Loucy (cell line): ENCODE measurements around the gene PPP1R12B.

Experiments
- H2AFZ ChIP-seq: fragments of 200-600 bp; sonication (generic); 2 replicates; pipeline ENCODE4 v1.6.0; 2016; ENCODE audit warnings: antibody characterized with exemption, mild to moderate bottlenecking, low read length, moderate library complexity
- H3F3A ChIP-seq: fragments of 200-600 bp; 2 replicates; pipeline ENCODE4 v1.6.0; 2016; ENCODE audit warnings: antibody characterized with exemption, low read depth, mild to moderate bottlenecking
- H3K27me3 ChIP-seq: fragments of 200-600 bp; sonication (generic); 2 replicates; pipeline ENCODE4 v1.6.1; 2014; ENCODE audit warnings: low read length, mild to moderate bottlenecking; ENCODE audit not compliant: insufficient read depth, poor library complexity, severe bottlenecking
- H3K36me3 ChIP-seq: fragments of 200-600 bp; sonication (generic); 2 replicates; pipeline ENCODE4 v1.6.1; 2016; ENCODE audit warnings: low read length; ENCODE audit not compliant: insufficient read depth
- H3K4me1 ChIP-seq: fragments of 200-600 bp; sonication (generic); 2 replicates; pipeline ENCODE4 v1.5.1; 2014; ENCODE audit warnings: low read length, mild to moderate bottlenecking; ENCODE audit not compliant: insufficient read depth, poor library complexity, severe bottlenecking
- H3K4me2 ChIP-seq: fragments of 200-600 bp; sonication (generic); 2 replicates; pipeline ENCODE4 v1.6.0; 2014; ENCODE audit warnings: antibody characterized with exemption, low read length, low read depth, mild to moderate bottlenecking; ENCODE audit not compliant: poor library complexity, severe bottlenecking
- H3K4me3 ChIP-seq: fragments of 200-600 bp; sonication (generic); 2 replicates; pipeline ENCODE4 v1.5.1; 2014; ENCODE audit warnings: low read length, mild to moderate bottlenecking, mixed read lengths; ENCODE audit not compliant: poor library complexity, severe bottlenecking
- H3K79me2 ChIP-seq: fragments of 200-600 bp; sonication (generic); 2 replicates; pipeline ENCODE4 v1.6.1; 2014; ENCODE audit warnings: low read length; ENCODE audit not compliant: insufficient read depth
- H3K9ac ChIP-seq: fragments of 200-600 bp; sonication (generic); 2 replicates; pipeline ENCODE4 v1.6.0; 2014; ENCODE audit warnings: mild to moderate bottlenecking, low read depth, low read length, moderate library complexity; ENCODE audit not compliant: poor library complexity, severe bottlenecking
- H3K9me2 ChIP-seq: fragments of 200-600 bp; sonication (generic); replicated peaks from 2 replicates; pipeline ENCODE4 v1.6.1; 2016; ENCODE audit warnings: low read depth, low read length, mixed read lengths
- H3K9me3 ChIP-seq: fragments of 200-600 bp; sonication (generic); 2 replicates; pipeline ENCODE4 v1.6.1; 2014; ENCODE audit warnings: mild to moderate bottlenecking, antibody characterized with exemption, low read length, low read depth; ENCODE audit not compliant: insufficient read depth
- H4K20me1 ChIP-seq: fragments of 200-600 bp; sonication (generic); 2 replicates; pipeline ENCODE4 v1.6.0; 2014; ENCODE audit warnings: antibody characterized with exemption, low read length, mild to moderate bottlenecking; ENCODE audit not compliant: insufficient read depth, poor library complexity, severe bottlenecking
- EZH2phosphoT487 ChIP-seq: fragments of 200-600 bp; IDR thresholded peaks from 2 replicates; pipeline ENCODE4 v1.6.1; 2018; ENCODE audit warnings: antibody characterized with exemption, mild to moderate bottlenecking, moderate library complexity, borderline replicate concordance
- TF ChIP-seq, protein P1 (sequence below): fragments of 200-600 bp; sonication (generic); conservative IDR thresholded peaks from 2 replicates; pipeline ENCODE4 v1.5.1; 2014; ENCODE audit warnings: mild to moderate bottlenecking, antibody characterized with exemption, low read length

PPP1R12B gene

GRCh38 chr1:202597090-202597761, 248.7 kb downstream of the PPP1R12B start:
- Histone ChIP-seq H3K27me3 (no peaks in the 10 kb centered on the region), H3F3A (no peaks in the 10 kb centered on the region), H3K4me1 (no peaks in the 10 kb centered on the region), H4K20me1 (no peaks in the 10 kb centered on the region), H3K79me2 (no peaks in the 10 kb centered on the region), H2AFZ (no peak overlapping the region), H3K36me3 (no peaks in the 10 kb centered on the region), H3K9me2 (no peaks in the 10 kb centered on the region), H3K9ac (no peak overlapping the region), H3K4me3 (no peak overlapping the region), H3K4me2 (no peak overlapping the region), H3K9me3 (no peaks in the 10 kb centered on the region)
- no peak for TF ChIP-seq EZH2phosphoT487
- TF ChIP-seq, protein P1, sequence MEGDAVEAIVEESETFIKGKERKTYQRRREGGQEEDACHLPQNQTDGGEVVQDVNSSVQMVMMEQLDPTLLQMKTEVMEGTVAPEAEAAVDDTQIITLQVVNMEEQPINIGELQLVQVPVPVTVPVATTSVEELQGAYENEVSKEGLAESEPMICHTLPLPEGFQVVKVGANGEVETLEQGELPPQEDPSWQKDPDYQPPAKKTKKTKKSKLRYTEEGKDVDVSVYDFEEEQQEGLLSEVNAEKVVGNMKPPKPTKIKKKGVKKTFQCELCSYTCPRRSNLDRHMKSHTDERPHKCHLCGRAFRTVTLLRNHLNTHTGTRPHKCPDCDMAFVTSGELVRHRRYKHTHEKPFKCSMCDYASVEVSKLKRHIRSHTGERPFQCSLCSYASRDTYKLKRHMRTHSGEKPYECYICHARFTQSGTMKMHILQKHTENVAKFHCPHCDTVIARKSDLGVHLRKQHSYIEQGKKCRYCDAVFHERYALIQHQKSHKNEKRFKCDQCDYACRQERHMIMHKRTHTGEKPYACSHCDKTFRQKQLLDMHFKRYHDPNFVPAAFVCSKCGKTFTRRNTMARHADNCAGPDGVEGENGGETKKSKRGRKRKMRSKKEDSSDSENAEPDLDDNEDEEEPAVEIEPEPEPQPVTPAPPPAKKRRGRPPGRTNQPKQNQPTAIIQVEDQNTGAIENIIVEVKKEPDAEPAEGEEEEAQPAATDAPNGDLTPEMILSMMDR = no peak

DNA sequence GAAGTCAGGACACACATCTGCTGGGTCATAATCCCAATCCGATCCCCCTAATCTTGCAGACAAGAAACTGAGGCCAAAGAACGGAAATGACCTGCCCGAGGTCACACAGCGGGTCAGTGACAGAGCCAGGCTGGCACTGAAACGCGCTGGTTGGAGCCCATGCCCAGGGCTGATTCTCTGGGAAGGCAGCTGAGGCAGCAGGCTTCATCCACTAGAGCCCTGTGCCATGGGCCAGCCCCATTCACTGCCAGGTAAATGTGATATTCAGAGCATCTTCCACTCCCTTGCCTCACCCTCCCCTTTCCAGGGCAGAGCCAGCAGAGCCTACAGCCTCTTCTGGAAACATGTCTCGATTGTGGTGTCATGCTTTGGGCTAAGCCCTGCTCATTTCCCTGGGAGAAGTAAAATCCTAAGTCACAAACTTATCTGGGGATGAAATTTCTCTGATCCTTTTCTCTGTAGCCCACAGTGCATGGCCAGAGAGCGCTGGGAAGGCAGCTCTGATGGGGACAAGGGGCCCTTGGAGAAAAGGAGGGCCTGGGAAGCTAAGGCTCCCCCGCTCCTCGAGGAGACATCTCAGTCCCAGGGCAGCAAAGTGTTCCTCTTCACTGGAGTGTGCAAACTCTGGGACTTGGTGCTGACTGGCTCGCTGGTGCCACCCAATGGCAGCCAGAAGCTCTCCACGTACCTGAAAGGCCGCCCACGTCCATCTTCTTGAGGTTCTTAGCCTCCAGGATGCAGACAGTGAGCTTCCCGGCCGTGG, 251.4 kb downstream of the PPP1R12B start:
- no peaks in the 10 kb centered on the region for H4K20me1 ChIP-seq
- no peak overlapping the region for H3K4me3 ChIP-seq
- no peaks in the 10 kb centered on the region for H3K36me3 ChIP-seq
- no peak overlapping the region for H2AFZ ChIP-seq
- no peak for TF ChIP-seq EZH2phosphoT487
- TF ChIP-seq, protein P1 = peak; percentile 74
- H3K9ac ChIP-seq = no peak overlapping the region
- no peak overlapping the region for H3K4me2 ChIP-seq
- H3F3A ChIP-seq = no peaks in the 10 kb centered on the region
- H3K79me2 ChIP-seq = no peaks in the 10 kb centered on the region
- no peaks in the 10 kb centered on the region for H3K27me3 ChIP-seq
- no peaks in the 10 kb centered on the region for H3K4me1 ChIP-seq
- no peaks in the 10 kb centered on the region for H3K9me3 ChIP-seq
- H3K9me2 ChIP-seq = no peaks in the 10 kb centered on the region

- no peak overlapping the region for H3K4me3 ChIP-seq
- H3F3A ChIP-seq = no peaks in the 10 kb centered on the region
- TF ChIP-seq EZH2phosphoT487 = no peak
- TF ChIP-seq, protein P1 = no peak; the same call in 1 of the 2 replicates
- H3K27me3 ChIP-seq = no peaks in the 10 kb centered on the region
- no peaks in the 10 kb centered on the region for H3K9me3 ChIP-seq
- no peaks in the 10 kb centered on the region for H3K36me3 ChIP-seq
- no peak overlapping the region for H3K9ac ChIP-seq
- H3K4me2 ChIP-seq = no peak overlapping the region
- H3K9me2 ChIP-seq = no peaks in the 10 kb centered on the region
- H2AFZ ChIP-seq = no peak overlapping the region
- no peaks in the 10 kb centered on the region for H3K79me2 ChIP-seq
- H4K20me1 ChIP-seq = no peaks in the 10 kb centered on the region
- no peaks in the 10 kb centered on the region for H3K4me1 ChIP-seq
Observed at GRCh38 chr1:202600432-202601041, 252.0 kb downstream of the PPP1R12B start.
